ENCODE results near the gene GSAP.

The GSAP gene

DNA sequence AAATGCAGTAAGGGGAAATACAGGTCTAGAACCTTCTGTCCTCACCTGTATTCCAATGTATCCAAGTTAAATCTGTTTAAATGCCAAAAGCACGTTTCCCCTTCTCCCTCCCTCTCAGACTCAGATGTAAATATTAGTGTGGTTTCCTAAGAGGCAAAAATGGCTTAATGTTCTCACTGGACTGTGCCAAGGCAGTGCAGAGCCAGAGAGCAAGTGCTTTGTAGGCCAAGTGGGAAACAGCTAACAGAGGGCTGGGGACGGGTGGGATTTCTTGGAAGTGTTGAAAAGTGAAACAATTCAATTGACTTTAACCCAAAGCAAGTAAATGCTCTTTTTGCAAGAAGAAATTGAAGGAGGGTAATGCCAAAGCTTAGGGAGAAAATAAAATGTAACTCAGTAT, 103.1 kb downstream of the GSAP start:
- no peak overlapping the region for H3K4me3 ChIP-seq (ENCODE audit: low read depth, low read length)
- no peak for TF ChIP-seq CTCF (IDR thresholded peaks at IDR 0.05; ENCODE audit: borderline replicate concordance, insufficient read depth, low read depth, low read length)

DNA sequence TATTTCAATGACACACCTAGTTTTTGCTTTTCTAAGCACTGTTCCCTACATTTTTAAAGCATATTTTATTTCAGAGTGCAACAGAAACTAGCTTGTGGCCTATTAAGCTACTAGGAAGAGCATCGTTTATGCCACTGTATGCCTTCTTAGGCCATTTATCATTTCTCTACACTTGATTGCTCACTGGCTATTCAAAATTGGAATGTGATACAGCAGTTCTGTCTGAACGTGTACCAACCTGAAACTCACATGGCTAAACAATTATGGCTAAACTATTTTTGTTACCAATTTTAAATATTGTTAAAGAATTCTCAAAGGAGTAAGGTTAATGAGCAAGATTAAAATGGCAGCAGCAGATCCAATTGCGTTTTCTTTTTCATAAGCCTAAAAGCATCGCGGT, 105.2 kb downstream of the GSAP start:
- H3K4me3 ChIP-seq (ENCODE audit: low read depth, low read length), result no peak overlapping the region
- TF ChIP-seq CTCF (IDR thresholded peaks at IDR 0.05; ENCODE audit: borderline replicate concordance, insufficient read depth, low read depth, low read length), result no peak

DNA sequence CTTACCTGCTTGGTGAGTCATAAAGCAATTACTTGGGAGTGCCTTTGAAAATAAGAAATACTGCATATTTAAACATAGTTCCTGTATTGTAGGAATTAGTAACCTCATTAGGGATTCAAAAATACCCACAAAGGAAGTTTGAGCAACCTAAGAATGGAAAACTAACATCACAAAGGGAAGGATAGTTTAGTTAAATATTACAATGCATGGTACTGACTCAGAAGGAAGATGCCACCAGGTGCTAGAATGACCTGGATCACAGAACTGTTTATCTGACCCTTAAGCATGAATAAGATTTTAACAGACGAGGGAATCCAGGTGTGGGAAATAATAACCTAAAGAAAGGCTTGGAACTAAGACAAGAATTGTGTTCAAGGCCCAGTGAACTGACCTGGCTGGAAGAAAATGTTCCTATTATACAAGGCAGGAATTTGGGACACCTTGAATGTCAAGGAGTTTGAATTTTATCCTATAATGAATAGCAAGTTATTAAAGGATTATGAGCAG, 106.4 kb downstream of the GSAP start:
- no peak overlapping the region for H3K4me3 ChIP-seq (ENCODE audit: low read depth, low read length)
- no peak for TF ChIP-seq CTCF (IDR thresholded peaks at IDR 0.05; ENCODE audit: borderline replicate concordance, insufficient read depth, low read depth, low read length)

- no peak for TF ChIP-seq CTCF (IDR thresholded peaks at IDR 0.05; ENCODE audit: borderline replicate concordance, insufficient read depth, low read depth, low read length)
- H3K4me3 ChIP-seq (ENCODE audit: low read depth, low read length), result no peak overlapping the region
Observed at GRCh38 chr7:77308792-77309191, 107.4 kb downstream of the GSAP start.

- no peak for TF ChIP-seq CTCF (IDR thresholded peaks at IDR 0.05; ENCODE audit: borderline replicate concordance, insufficient read depth, low read depth, low read length)
- no peak overlapping the region for H3K4me3 ChIP-seq (ENCODE audit: low read depth, low read length)
Observed at GRCh38 chr7:77306231-77307067, 109.7 kb downstream of the GSAP start.

GRCh38 chr7:77295549-77295948, 120.6 kb downstream of the GSAP start:
- TF ChIP-seq CTCF (IDR thresholded peaks at IDR 0.05; ENCODE audit: borderline replicate concordance, insufficient read depth, low read depth, low read length), result no peak
- no peak overlapping the region for H3K4me3 ChIP-seq (ENCODE audit: low read depth, low read length)

- H3K4me3 ChIP-seq (ENCODE audit: low read depth, low read length), result no peak overlapping the region
- TF ChIP-seq CTCF (IDR thresholded peaks at IDR 0.05; ENCODE audit: borderline replicate concordance, insufficient read depth, low read depth, low read length), result no peak
Observed at GRCh38 chr7:77293046-77293445, 123.1 kb downstream of the GSAP start.

All from GM12875 (cell line).